GM12878 (cell line): ENCODE data around the gene PARD6B. TPM values are rescaled to one million over a fixed set of nuclear protein-coding genes. Genes with fewer than 3 reads are reported as not detected.

Experiments used
- ATAC-seq: fragments of 200-7000 bp; cut with Tn5 transposase; 3 replicates; pipeline ENCODE4 v1.9.1; 2020; ENCODE audit warnings: mild to moderate bottlenecking, moderate library complexity
- BruUV-seq: library from RNA; stranded (reverse); fragments of 400-500 nt; replicated peaks from 2 replicates; lab custom pipeline; 2021; lab: Mats Ljungman, UMichigan
- CTCF ChIA-PET: fragments of 300-600 bp; sonication (Branson Sonifier 250); formaldehyde crosslinking; extraction: SDS; loops from one replicate; lab custom pipeline; 2021; ENCODE audit warnings: inconsistent platforms; lab: Yijun Ruan, JAX
- POLR2A ChIA-PET: fragments of 350-600 bp; formaldehyde crosslinking; extraction: SDS; loops from one replicate; lab custom pipeline; 2021; ENCODE audit warnings: inconsistent platforms; lab: Charles Lee
- RAD21 ChIA-PET: fragments of 300-600 bp; sonication (Branson Sonifier 250); formaldehyde crosslinking; loops from one replicate; lab custom pipeline; 2023; ENCODE audit warnings: antibody characterized with exemption; ENCODE audit not compliant: unreplicated experiment; lab: Charles Lee
- SMC1A ChIA-PET: fragments of 300-600 bp; sonication (Branson Sonifier 250); formaldehyde crosslinking; loops from one replicate; lab custom pipeline; 2023; ENCODE audit not compliant: unreplicated experiment, uncharacterized antibody; lab: Charles Lee
- DNase-seq: peaks from one replicate; pipeline ENCODE4 v3.0.0-alpha.2; 2011; ENCODE audit warnings: low read depth, low spot score
- FAIRE-seq: peaks from 3 replicates; lab custom pipeline; 2011; peaks lifted over from hg19 to GRCh38; lab: Jason Lieb, UNC
- H2AFZ ChIP-seq: 2 replicates; pipeline ENCODE4 v1.6.0; 2011; ENCODE audit warnings: low read depth, low read length, control low read depth; ENCODE audit not compliant: control insufficient read depth
- H3K27ac ChIP-seq: 2 replicates; pipeline ENCODE4 v1.5.1; 2011; ENCODE audit warnings: control low read depth; ENCODE audit not compliant: control insufficient read depth, insufficient read depth
- H3K27me3 ChIP-seq, 2 experiments: replicated peaks in 1 of 2; 2 replicates each; pipeline versions ENCODE4 v1.6.0 to v1.6.1; 2011; ENCODE audit warnings: low read length in 1 of 2; ENCODE audit not compliant: control insufficient read depth in 2 of 2, insufficient read depth in 2 of 2
- H3K36me3 ChIP-seq, 2 experiments: 2 replicates each; pipeline ENCODE4 v1.5.1; 2011; ENCODE audit warnings: low read length in 1 of 2; ENCODE audit not compliant: control insufficient read depth in 2 of 2, insufficient read depth in 2 of 2
- H3K4me1 ChIP-seq: 2 replicates; pipeline ENCODE4 v1.6.1; 2011; ENCODE audit warnings: mild to moderate bottlenecking, low read length, moderate library complexity, mixed read lengths; ENCODE audit not compliant: control insufficient read depth, insufficient read depth
- H3K4me2 ChIP-seq: 2 replicates; pipeline ENCODE4 v1.6.0; 2011; ENCODE audit warnings: control low read depth; ENCODE audit not compliant: control insufficient read depth, insufficient read depth
- H3K4me3 ChIP-seq: fragments of 200-600 bp; sonication (generic); 2 replicates; pipeline ENCODE4 v1.5.1; 2016
- H3K79me2 ChIP-seq: 2 replicates; pipeline ENCODE4 v1.6.0; 2011; ENCODE audit warnings: low read length; ENCODE audit not compliant: control insufficient read depth, insufficient read depth
- H3K9ac ChIP-seq: 2 replicates; pipeline ENCODE4 v1.8.0; 2011; ENCODE audit warnings: low read length, control low read depth, mixed read lengths; ENCODE audit not compliant: control insufficient read depth, insufficient read depth
- H3K9me3 ChIP-seq: replicated peaks from 3 replicates; pipeline ENCODE4 v1.5.1; 2011; ENCODE audit warnings: mild to moderate bottlenecking, low read length; ENCODE audit not compliant: control insufficient read depth, insufficient read depth
- H4K20me1 ChIP-seq: 2 replicates; pipeline ENCODE4 v1.6.0; 2011; ENCODE audit not compliant: control insufficient read depth, insufficient read depth
- ASH2L ChIP-seq: fragments of 300-600, 200-600 bp; sonication (generic); IDR thresholded peaks from 2 replicates; pipeline ENCODE4 v1.6.1; 2017; ENCODE audit warnings: low read depth, mild to moderate bottlenecking, borderline replicate concordance
- BACH1 ChIP-seq: fragments of 450-650 bp; IDR thresholded peaks from 2 replicates; pipeline ENCODE4 v1.6.1; 2017; ENCODE audit warnings: mild to moderate bottlenecking, borderline replicate concordance
- CHD2 ChIP-seq: IDR thresholded peaks from 2 replicates; pipeline ENCODE4 v1.6.1; 2011; ENCODE audit warnings: low read depth, low read length, improper control_type of control experiment, borderline replicate concordance
- JUND ChIP-seq: IDR thresholded peaks from 2 replicates; pipeline ENCODE4 v1.6.1; 2012; ENCODE audit warnings: low read depth, mild to moderate bottlenecking, low read length, improper control_type of control experiment, moderate library complexity
- KAT2A ChIP-seq: conservative IDR thresholded peaks from 2 replicates; pipeline ENCODE4 v1.6.1; 2011; ENCODE audit warnings: low read depth, low read length; ENCODE audit not compliant: control insufficient read depth
- MEF2B ChIP-seq: fragments of 450-650 bp; IDR thresholded peaks from 2 replicates; pipeline ENCODE4 v1.6.1; 2018; ENCODE audit warnings: mild to moderate bottlenecking, moderate library complexity; ENCODE audit not compliant: partially characterized antibody, poor library complexity, severe bottlenecking
- MTA3 ChIP-seq: IDR thresholded peaks from 2 replicates; pipeline ENCODE4 v1.6.1; 2012; ENCODE audit warnings: low read length, inconsistent platforms, borderline replicate concordance
- RAD51 ChIP-seq: fragments of 450-650 bp; IDR thresholded peaks from 2 replicates; pipeline ENCODE4 v1.6.1; 2016; ENCODE audit warnings: moderate library complexity, mild to moderate bottlenecking, inconsistent platforms
- RBBP5 ChIP-seq: fragments of 200-600 bp; sonication (generic); conservative IDR thresholded peaks from 2 replicates; pipeline ENCODE4 v1.6.1; 2016
- TARDBP ChIP-seq: IDR thresholded peaks from 2 replicates; pipeline ENCODE4 v1.6.1; 2016; ENCODE audit warnings: borderline replicate concordance
- TCF3 ChIP-seq: IDR thresholded peaks from 2 replicates; pipeline ENCODE4 v1.6.1; 2012; ENCODE audit warnings: low read depth, mild to moderate bottlenecking, low read length, borderline replicate concordance; ENCODE audit not compliant: insufficient read depth
- WGBS: methylation state at CpG from one replicate; pipeline ENCODE4 v1.1.6; 2016; ENCODE audit warnings: low lambda C conversion rate; ENCODE audit not compliant: insufficient replicate concordance, insufficient coverage; ENCODE audit errors: missing lambda C conversion rate; 5-methylcytosine and 5-hydroxymethylcytosine counted together
- in situ Hi-C: fragments of 300-500 bp; cut with MboI; formaldehyde crosslinking; loops from 9 replicates; pipeline ENCODE4 v1.14.3; 2018; ENCODE audit warnings: mixed read lengths
- intact Hi-C: fragments of 100-400 bp; cut with micrococcal nuclease; formaldehyde crosslinking; loops from one replicate; pipeline ENCODE4 v1.14.2; 2022; ENCODE audit not compliant: unreplicated experiment
- polyA plus RNA-seq, 11 experiments: library from polyadenylated mRNA; depleted of rRNA in 4 of 11; unstranded in 6 of 11; stranded (reverse) in 5 of 11; fragments of >200 nt; fragmentation: Nextera tagmentation in 4 of 11; fragmentation: Illumina TruSeq in 1 of 11; extraction: Ambion mirVana in 4 of 11; extraction: Trizol in 1 of 11; gene quantifications; 1 replicate in 1 of 11; 2 replicates in 10 of 11; pipeline versions ENCODE4 v1.2.1 to v1.2.3, GENCODE V29; 2011 to 2016; ENCODE audit warnings: inconsistent platforms in 2 of 11, missing spikeins in 2 of 11, low read depth in 1 of 11
- total RNA-seq, 4 experiments: library from RNA; depleted of rRNA in 3 of 4; stranded (reverse); fragments of >200 nt in 3 of 4; fragmentation: Illumina TruSeq in 1 of 4; extraction: Trizol in 1 of 4; gene quantifications; 2 replicates each; pipeline versions ENCODE4 v1.2.1 to v1.2.3, GENCODE V29; 2013 to 2021
- TF ChIP-seq, protein P1 (sequence below): fragments of 450-650 bp; IDR thresholded peaks from 2 replicates; pipeline ENCODE4 v1.6.1; 2017; ENCODE audit warnings: mild to moderate bottlenecking, moderate library complexity
- TF ChIP-seq, protein P2 (sequence below): fragments of 450-650 bp; IDR thresholded peaks from 2 replicates; pipeline ENCODE4 v1.6.1; 2017; ENCODE audit warnings: low read depth, mild to moderate bottlenecking, moderate library complexity
- TF ChIP-seq, protein P3 (sequence below): IDR thresholded peaks from 2 replicates; pipeline ENCODE4 v1.6.1; 2011; ENCODE audit warnings: low read depth, mild to moderate bottlenecking, low read length, moderate library complexity, borderline replicate concordance; ENCODE audit errors: extremely low read depth
- TF ChIP-seq, protein P4 (sequence below): fragments of 450-650 bp; conservative IDR thresholded peaks from 2 replicates; pipeline ENCODE4 v1.6.1; 2017; ENCODE audit warnings: mild to moderate bottlenecking, moderate library complexity
- TF ChIP-seq, protein P5 (sequence below): IDR thresholded peaks from 2 replicates; pipeline ENCODE4 v1.6.1; 2011; ENCODE audit warnings: borderline replicate concordance, low read depth, mild to moderate bottlenecking, moderate library complexity, mixed read lengths, low read length; ENCODE audit not compliant: insufficient read depth; ENCODE audit errors: extremely low read length

Gene PARD6B
- total and polyA plus RNA-seq, 10 of the 15 experiments (the other 5 are each of a cell fraction or from before 2014, with no cell fraction given) = 0.57 to 4.7 (median 2.0) TPM

DNA sequence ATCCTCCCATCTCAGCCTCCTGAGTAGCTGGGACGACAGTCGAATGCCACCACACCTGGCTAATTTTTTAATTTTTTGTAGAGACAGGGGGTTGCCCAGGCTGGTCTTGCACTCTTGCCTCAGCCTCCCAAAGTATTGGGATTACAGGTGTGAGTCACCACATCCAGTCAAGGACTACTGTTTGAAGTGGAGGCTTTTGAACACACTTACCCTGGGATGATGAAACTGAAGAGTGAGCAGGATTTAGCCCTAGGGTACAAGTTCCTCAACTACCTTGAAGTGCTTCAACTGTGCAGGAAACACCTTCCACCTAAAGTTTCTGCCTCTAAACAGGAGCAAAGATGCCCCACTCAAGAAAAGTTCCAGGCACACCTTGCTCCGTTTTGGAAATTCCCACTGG, 15.7 kb upstream of the PARD6B start:
- 31% methylated on average over 3 of the region's 3 CpGs for WGBS
- no peak overlapping the region for H2AFZ ChIP-seq
- H3K27ac ChIP-seq = no peak overlapping the region
- BruUV-seq = no TSS peak
- H3K4me3 ChIP-seq = no peak overlapping the region
- H3K79me2 ChIP-seq = no peaks in the 10 kb centered on the region
- no peak for ATAC-seq
- no peak overlapping the region for H3K9ac ChIP-seq
- ChIA-PET CTCF (no interaction called here), SMC1A (no interaction called here), RAD21 (no interaction called here), POLR2A (no interaction called here)
- in situ Hi-C loops = no loop called here
- peaks cover 0 to 2% of the 10 kb centered on the region in 2 experiments; a peak in 2 of 4 replicates for H3K27me3 ChIP-seq
- DNase-seq = no peak
- no peaks in the 10 kb centered on the region for H3K4me1 ChIP-seq
- no peak overlapping the region for H3K4me2 ChIP-seq
- no peaks in the 10 kb centered on the region for H4K20me1 ChIP-seq
- intact Hi-C loops = no loop called here
- FAIRE-seq = no peak
- no peaks in the 10 kb centered on the region for H3K9me3 ChIP-seq
- H3K36me3 ChIP-seq = no peaks in the 10 kb centered on the region
- no peak for TF ChIP-seq KAT2A
- no peak for TF ChIP-seq TCF3
- no peak for TF ChIP-seq TARDBP
- no peak for TF ChIP-seq MEF2B
- TF ChIP-seq BACH1 = no peak
- no peak for TF ChIP-seq JUND
- TF ChIP-seq, protein P1, sequence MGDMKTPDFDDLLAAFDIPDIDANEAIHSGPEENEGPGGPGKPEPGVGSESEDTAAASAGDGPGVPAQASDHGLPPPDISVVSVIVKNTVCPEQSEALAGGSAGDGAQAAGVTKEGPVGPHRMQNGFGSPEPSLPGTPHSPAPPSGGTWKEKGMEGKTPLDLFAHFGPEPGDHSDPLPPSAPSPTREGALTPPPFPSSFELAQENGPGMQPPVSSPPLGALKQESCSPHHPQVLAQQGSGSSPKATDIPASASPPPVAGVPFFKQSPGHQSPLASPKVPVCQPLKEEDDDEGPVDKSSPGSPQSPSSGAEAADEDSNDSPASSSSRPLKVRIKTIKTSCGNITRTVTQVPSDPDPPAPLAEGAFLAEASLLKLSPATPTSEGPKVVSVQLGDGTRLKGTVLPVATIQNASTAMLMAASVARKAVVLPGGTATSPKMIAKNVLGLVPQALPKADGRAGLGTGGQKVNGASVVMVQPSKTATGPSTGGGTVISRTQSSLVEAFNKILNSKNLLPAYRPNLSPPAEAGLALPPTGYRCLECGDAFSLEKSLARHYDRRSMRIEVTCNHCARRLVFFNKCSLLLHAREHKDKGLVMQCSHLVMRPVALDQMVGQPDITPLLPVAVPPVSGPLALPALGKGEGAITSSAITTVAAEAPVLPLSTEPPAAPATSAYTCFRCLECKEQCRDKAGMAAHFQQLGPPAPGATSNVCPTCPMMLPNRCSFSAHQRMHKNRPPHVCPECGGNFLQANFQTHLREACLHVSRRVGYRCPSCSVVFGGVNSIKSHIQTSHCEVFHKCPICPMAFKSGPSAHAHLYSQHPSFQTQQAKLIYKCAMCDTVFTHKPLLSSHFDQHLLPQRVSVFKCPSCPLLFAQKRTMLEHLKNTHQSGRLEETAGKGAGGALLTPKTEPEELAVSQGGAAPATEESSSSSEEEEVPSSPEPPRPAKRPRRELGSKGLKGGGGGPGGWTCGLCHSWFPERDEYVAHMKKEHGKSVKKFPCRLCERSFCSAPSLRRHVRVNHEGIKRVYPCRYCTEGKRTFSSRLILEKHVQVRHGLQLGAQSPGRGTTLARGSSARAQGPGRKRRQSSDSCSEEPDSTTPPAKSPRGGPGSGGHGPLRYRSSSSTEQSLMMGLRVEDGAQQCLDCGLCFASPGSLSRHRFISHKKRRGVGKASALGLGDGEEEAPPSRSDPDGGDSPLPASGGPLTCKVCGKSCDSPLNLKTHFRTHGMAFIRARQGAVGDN = no peak
- TF ChIP-seq, protein P2, sequence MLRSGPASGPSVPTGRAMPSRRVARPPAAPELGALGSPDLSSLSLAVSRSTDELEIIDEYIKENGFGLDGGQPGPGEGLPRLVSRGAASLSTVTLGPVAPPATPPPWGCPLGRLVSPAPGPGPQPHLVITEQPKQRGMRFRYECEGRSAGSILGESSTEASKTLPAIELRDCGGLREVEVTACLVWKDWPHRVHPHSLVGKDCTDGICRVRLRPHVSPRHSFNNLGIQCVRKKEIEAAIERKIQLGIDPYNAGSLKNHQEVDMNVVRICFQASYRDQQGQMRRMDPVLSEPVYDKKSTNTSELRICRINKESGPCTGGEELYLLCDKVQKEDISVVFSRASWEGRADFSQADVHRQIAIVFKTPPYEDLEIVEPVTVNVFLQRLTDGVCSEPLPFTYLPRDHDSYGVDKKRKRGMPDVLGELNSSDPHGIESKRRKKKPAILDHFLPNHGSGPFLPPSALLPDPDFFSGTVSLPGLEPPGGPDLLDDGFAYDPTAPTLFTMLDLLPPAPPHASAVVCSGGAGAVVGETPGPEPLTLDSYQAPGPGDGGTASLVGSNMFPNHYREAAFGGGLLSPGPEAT = no peak
- TF ChIP-seq, protein P3, sequence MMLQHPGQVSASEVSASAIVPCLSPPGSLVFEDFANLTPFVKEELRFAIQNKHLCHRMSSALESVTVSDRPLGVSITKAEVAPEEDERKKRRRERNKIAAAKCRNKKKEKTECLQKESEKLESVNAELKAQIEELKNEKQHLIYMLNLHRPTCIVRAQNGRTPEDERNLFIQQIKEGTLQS = no peak
- TF ChIP-seq, protein P4, sequence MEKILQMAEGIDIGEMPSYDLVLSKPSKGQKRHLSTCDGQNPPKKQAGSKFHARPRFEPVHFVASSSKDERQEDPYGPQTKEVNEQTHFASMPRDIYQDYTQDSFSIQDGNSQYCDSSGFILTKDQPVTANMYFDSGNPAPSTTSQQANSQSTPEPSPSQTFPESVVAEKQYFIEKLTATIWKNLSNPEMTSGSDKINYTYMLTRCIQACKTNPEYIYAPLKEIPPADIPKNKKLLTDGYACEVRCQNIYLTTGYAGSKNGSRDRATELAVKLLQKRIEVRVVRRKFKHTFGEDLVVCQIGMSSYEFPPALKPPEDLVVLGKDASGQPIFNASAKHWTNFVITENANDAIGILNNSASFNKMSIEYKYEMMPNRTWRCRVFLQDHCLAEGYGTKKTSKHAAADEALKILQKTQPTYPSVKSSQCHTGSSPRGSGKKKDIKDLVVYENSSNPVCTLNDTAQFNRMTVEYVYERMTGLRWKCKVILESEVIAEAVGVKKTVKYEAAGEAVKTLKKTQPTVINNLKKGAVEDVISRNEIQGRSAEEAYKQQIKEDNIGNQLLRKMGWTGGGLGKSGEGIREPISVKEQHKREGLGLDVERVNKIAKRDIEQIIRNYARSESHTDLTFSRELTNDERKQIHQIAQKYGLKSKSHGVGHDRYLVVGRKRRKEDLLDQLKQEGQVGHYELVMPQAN = no peak
- TF ChIP-seq ASH2L = no peak
- no peak for TF ChIP-seq RBBP5
- TF ChIP-seq, protein P5, sequence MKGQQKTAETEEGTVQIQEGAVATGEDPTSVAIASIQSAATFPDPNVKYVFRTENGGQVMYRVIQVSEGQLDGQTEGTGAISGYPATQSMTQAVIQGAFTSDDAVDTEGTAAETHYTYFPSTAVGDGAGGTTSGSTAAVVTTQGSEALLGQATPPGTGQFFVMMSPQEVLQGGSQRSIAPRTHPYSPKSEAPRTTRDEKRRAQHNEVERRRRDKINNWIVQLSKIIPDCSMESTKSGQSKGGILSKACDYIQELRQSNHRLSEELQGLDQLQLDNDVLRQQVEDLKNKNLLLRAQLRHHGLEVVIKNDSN = no peak
- no peak for TF ChIP-seq RAD51
- TF ChIP-seq MTA3 = no peak
- no peak for TF ChIP-seq CHD2
